A549 (cell line): ENCODE data around the gene LZTFL1. TPM values are rescaled to one million over a fixed set of nuclear protein-coding genes. Genes with fewer than 3 reads are reported as not detected.

ENCODE experiments used
- ATAC-seq, 2 experiments: fragments of 200-7000 bp in 1 of 2; fragments of >200 bp in 1 of 2; cut with Nextera tagmentation in 1 of 2; cut with Tn5 transposase in 1 of 2; 3 replicates each; pipeline versions ENCODE4 v1.8.0 to v1.9.1; 2018 to 2020; ENCODE audit warnings: mild to moderate bottlenecking in 1 of 2, moderate library complexity in 1 of 2
- CTCF ChIA-PET: fragments of 300-600 bp; sonication (Branson Sonifier 250); formaldehyde crosslinking; extraction: SDS; loops from one replicate; lab custom pipeline; 2021; ENCODE audit warnings: antibody characterized with exemption, inconsistent platforms; lab: Yijun Ruan, JAX
- POLR2A ChIA-PET: fragments of 350-600 bp; formaldehyde crosslinking; extraction: SDS; loops from one replicate; lab custom pipeline; 2021; ENCODE audit warnings: antibody characterized with exemption, inconsistent platforms; lab: Yijun Ruan, JAX
- DNase-seq, 2 experiments: peaks; one replicate each; pipeline versions ENCODE4 v3.0.0 to v3.0.0-alpha.2; 2011 to 2016; ENCODE audit warnings: low read depth in 1 of 2, low spot score in 1 of 2
- FAIRE-seq: peaks from 2 replicates; lab custom pipeline; 2011; peaks lifted over from hg19 to GRCh38; lab: Jason Lieb, UNC
- H3K27ac ChIP-seq, 2 experiments: fragments of >200 bp; sonication (Bioruptor Twin); formaldehyde crosslinking; 3 replicates each; pipeline ENCODE4 v1.5.1; 2016 to 2017
- H3K4me1 ChIP-seq: fragments of >200 bp; sonication (Bioruptor Twin); formaldehyde crosslinking; 3 replicates; pipeline ENCODE4 v1.6.1; 2016
- H3K4me2 ChIP-seq: fragments of >200 bp; sonication (Bioruptor Twin); formaldehyde crosslinking; 3 replicates; pipeline ENCODE4 v1.6.1; 2016
- H3K4me3 ChIP-seq: fragments of >200 bp; sonication (Bioruptor Twin); formaldehyde crosslinking; 3 replicates; pipeline ENCODE4 v1.5.1; 2016
- H3K9me3 ChIP-seq: fragments of >200 bp; sonication (Bioruptor Twin); formaldehyde crosslinking; 3 replicates; pipeline ENCODE4 v1.6.1; 2016
- ATOH8 ChIP-seq: fragments of 250-450 bp; sonication (Bioruptor Pico); IDR thresholded peaks from 2 replicates; pipeline ENCODE4 v1.5.0; 2020; ENCODE audit warnings: low read depth, mild to moderate bottlenecking, moderate library complexity
- BCL3 ChIP-seq: fragments of >200 bp; sonication (Bioruptor Twin); formaldehyde crosslinking; IDR thresholded peaks from 3 replicates; pipeline ENCODE4 v1.6.1; 2016
- CBX2 ChIP-seq: fragments of 200-600 bp; sonication (generic); IDR thresholded peaks from 2 replicates; pipeline ENCODE4 v1.6.1; 2016; ENCODE audit warnings: low read depth, mild to moderate bottlenecking, borderline replicate concordance
- CBX8 ChIP-seq: fragments of 200-600 bp; sonication (generic); IDR thresholded peaks from 2 replicates; pipeline ENCODE4 v1.6.1; 2016
- CHD4 ChIP-seq: fragments of 200-600 bp; sonication (generic); IDR thresholded peaks from 2 replicates; pipeline ENCODE4 v1.6.1; 2016; ENCODE audit warnings: antibody characterized with exemption, mild to moderate bottlenecking, borderline replicate concordance
- CTCF ChIP-seq: fragments of >200 bp; sonication (Bioruptor Twin); formaldehyde crosslinking; IDR thresholded peaks from 3 replicates; pipeline ENCODE4 v1.5.1; 2016
- E2F6 ChIP-seq: IDR thresholded peaks from 2 replicates; pipeline ENCODE4 v1.6.1; 2012; ENCODE audit warnings: low read depth, borderline replicate concordance
- FOSB ChIP-seq: fragments of 250-450 bp; sonication (Bioruptor Pico); IDR thresholded peaks from 2 replicates; pipeline ENCODE4 v1.5.0; 2020; ENCODE audit warnings: mild to moderate bottlenecking, moderate library complexity
- FOXS1 ChIP-seq: fragments of 250-450 bp; sonication (Bioruptor Pico); IDR thresholded peaks from 2 replicates; pipeline ENCODE4 v1.5.0; 2020; ENCODE audit warnings: mild to moderate bottlenecking, moderate library complexity
- HDAC2 ChIP-seq: fragments of 200-600 bp; sonication (generic); IDR thresholded peaks from 2 replicates; pipeline ENCODE4 v1.6.1; 2016
- HES2 ChIP-seq: fragments of >200 bp; sonication (Bioruptor Twin); formaldehyde crosslinking; IDR thresholded peaks from 2 replicates; pipeline ENCODE4 v1.6.1; 2016
- HOXB5 ChIP-seq: fragments of 250-450 bp; sonication (Bioruptor Pico); IDR thresholded peaks from 2 replicates; pipeline ENCODE4 v1.5.0; 2020; ENCODE audit warnings: mild to moderate bottlenecking, moderate library complexity
- JUN ChIP-seq, 2 experiments: fragments of >200 bp; sonication (Bioruptor Twin); formaldehyde crosslinking; IDR thresholded peaks; 2 replicates in 1 of 2; 3 replicates in 1 of 2; pipeline ENCODE4 v1.6.1; 2016 to 2017
- MAFK ChIP-seq: fragments of 450-650 bp; IDR thresholded peaks from 2 replicates; pipeline ENCODE4 v1.6.1; 2014; ENCODE audit not compliant: partially characterized antibody
- MAZ ChIP-seq: fragments of 150-350 bp; IDR thresholded peaks from 2 replicates; pipeline ENCODE4 v1.6.1; 2014; ENCODE audit warnings: antibody characterized with exemption, low read depth, low read length, borderline replicate concordance
- PBX3 ChIP-seq: IDR thresholded peaks from 2 replicates; pipeline ENCODE4 v1.6.1; 2012
- PHF8 ChIP-seq: fragments of 200-600 bp; sonication (generic); IDR thresholded peaks from 2 replicates; pipeline ENCODE4 v1.6.1; 2016; ENCODE audit warnings: low read depth, mild to moderate bottlenecking, antibody characterized with exemption, moderate library complexity, borderline replicate concordance
- POLR2AphosphoS2 ChIP-seq: conservative IDR thresholded peaks from 2 replicates; pipeline ENCODE4 v1.6.1; 2012; ENCODE audit warnings: low read length, improper control_type of control experiment, inconsistent platforms
- RAD21 ChIP-seq, 2 experiments: fragments of >200 bp in 1 of 2; sonication (Bioruptor Twin) in 1 of 2; formaldehyde crosslinking in 1 of 2; IDR thresholded peaks in 1 of 2; conservative IDR thresholded peaks in 1 of 2; 2 replicates in 1 of 2; 3 replicates in 1 of 2; pipeline ENCODE4 v1.6.1; 2012 to 2018; ENCODE audit warnings: inconsistent platforms in 1 of 2
- SREBF2 ChIP-seq: fragments of 450-650 bp; IDR thresholded peaks from 2 replicates; pipeline ENCODE4 v1.6.1; 2014; ENCODE audit warnings: mild to moderate bottlenecking, moderate library complexity
- USF2 ChIP-seq: fragments of 450-650 bp; IDR thresholded peaks from 2 replicates; pipeline ENCODE4 v1.6.1; 2014; ENCODE audit warnings: antibody characterized with exemption
- ZFP36 ChIP-seq: fragments of 450-650 bp; IDR thresholded peaks from 2 replicates; pipeline ENCODE4 v1.6.1; 2014; ENCODE audit warnings: borderline replicate concordance; ENCODE audit not compliant: partially characterized antibody
- ZNF302 ChIP-seq: fragments of 250-450 bp; sonication (Bioruptor Pico); IDR thresholded peaks from 2 replicates; pipeline ENCODE4 v1.9.0; 2021; ENCODE audit warnings: inconsistent platforms, mild to moderate bottlenecking, moderate library complexity
- WGBS: methylation state at CpG from one replicate; pipeline ENCODE4 v1.1.6; 2017; ENCODE audit errors: missing lambda C conversion rate; 5-methylcytosine and 5-hydroxymethylcytosine counted together
- polyA plus RNA-seq, 4 experiments: library from polyadenylated mRNA; depleted of rRNA in 3 of 4; stranded (reverse); fragments of >200 nt; fragmentation: RNase III in 1 of 4; extraction: RNeasy Plus Mini Kit Qiagen cat#74134 plus additional on column Dnase treatment in 1 of 4; gene quantifications; 2 replicates in 3 of 4; 3 replicates in 1 of 4; pipeline ENCODE4 v1.2.3, GENCODE V29; 2011 to 2017

LZTFL1 gene
- polyA plus RNA-seq, 2 of the 4 experiments (the other 2 are of a cell fraction) = 10.8 to 25.0 TPM

- FAIRE-seq (no peak), ATAC-seq (no peak), DNase-seq (no peak)
- no peak for TF ChIP-seq SREBF2
- no peak for TF ChIP-seq E2F6
- TF ChIP-seq CBX8 = no peak
- TF ChIP-seq USF2 = no peak
- no peak for TF ChIP-seq ZFP36
- TF ChIP-seq CBX2 = no peak
- POLR2A ChIA-PET = no interaction called here
- CTCF ChIA-PET = interaction anchor here (0.6 kb wide), 1 partner anchor 518 kb away, joined by 3 read pairs; no protein-coding TSS in a partner anchor
- Histone ChIP-seq H3K4me2 (no peak overlapping the region), H3K4me3 (no peak overlapping the region), H3K27ac (no peak overlapping the region), H3K4me1 (no peaks in the 10 kb centered on the region), H3K9me3 (no peaks in the 10 kb centered on the region)
- 62% methylated on average over 2 of the region's 2 CpGs for WGBS
These were observed 36.2 kb upstream of the LZTFL1 start for GRCh38 chr3:45878124-45878523.

GRCh38 chr3:45874677-45875346 is 32.9 kb upstream of the LZTFL1 start:
- no peak overlapping the region for H3K4me2 ChIP-seq
- no peaks in the 10 kb centered on the region for H3K4me1 ChIP-seq
- FAIRE-seq (no peak), ATAC-seq (no peak), DNase-seq (no peak)
- TF ChIP-seq MAZ (no peak), CBX8 (no peak), JUN (IDR thresholded peaks at IDR 0.05) (no peak), HES2 (no peak), HDAC2 (no peak), FOSB (CRISPR knock-in tag) (no peak), CHD4 (no peak), MAFK (no peak), CTCF (no peak), PBX3 (no peak), ZNF302 (CRISPR knock-in tag) (no peak), CBX2 (no peak)
- no peak overlapping the region for H3K4me3 ChIP-seq
- ChIA-PET CTCF (interaction anchor here (1.1 kb wide), 1 partner anchor 53 kb away, joined by 3 read pairs; no protein-coding TSS in a partner anchor), POLR2A (no interaction called here)
- 32% methylated on average over 5 of the region's 5 CpGs for WGBS
- H3K27ac ChIP-seq = no peak overlapping the region
- H3K9me3 ChIP-seq = no peaks in the 10 kb centered on the region

- 27% methylated on average over 4 of the region's 4 CpGs for WGBS
- Histone ChIP-seq H3K4me2 (no peak overlapping the region), H3K4me1 (no peaks in the 10 kb centered on the region), H3K27ac (no peak overlapping the region), H3K4me3 (no peak overlapping the region), H3K9me3 (no peaks in the 10 kb centered on the region)
- no peak for FAIRE-seq
- POLR2A ChIA-PET = no interaction called here
- DNase-seq = no peak
- no peak for ATAC-seq
- CTCF ChIA-PET = interaction anchor here (0.8 to 1.2 kb wide), 2 partner anchors 56 to 205 kb away, joined by 3 read pairs; no protein-coding TSS in a partner anchor
- TF ChIP-seq PHF8 (no peak), POLR2AphosphoS2 (no peak), RAD21 (conservative IDR thresholded peaks at IDR 0.05 in 1 of 2, IDR thresholded peaks at IDR 0.05 in 1 of 2) (no peak), ATOH8 (CRISPR knock-in tag) (no peak), HOXB5 (CRISPR knock-in tag) (no peak), PBX3 (no peak), FOXS1 (CRISPR knock-in tag) (no peak), USF2 (no peak), BCL3 (no peak), JUN (IDR thresholded peaks at IDR 0.05) (no peak), MAFK (no peak)
These were observed 31.7 kb upstream of the LZTFL1 start for GRCh38 chr3:45873638-45874037.
